ENCODE data around the gene PCMT1. TPM values are rescaled to one million over a fixed set of nuclear protein-coding genes. Genes with fewer than 3 reads are reported as not detected.

PCMT1 gene
- 100 to 1,000 TPM in 2 of 6 donors, 10 to 100 TPM in 4; 25.1 to 129 (median 68.1) TPM for total RNA-seq

GRCh38 chr6:149749594-149750135 is at the start of gene PCMT1:
TSS of gene PCMT1 (plus strand) at chr6:149749741. CDS start at chr6:149749902, 161 bp downstream.
- no peaks in the 10 kb centered on the region for H3K9me3 ChIP-seq
- peak within 1 kb of the TSS; percentile 88 to 98 (median 94) for H3K27ac ChIP-seq
- peak; percentile 98 to 99 for ATAC-seq (ENCODE audit: low FRiP score in 2 of 2)
- H3K4me1 ChIP-seq, result peaks cover 29 to 62% (median 43%) of the 10 kb centered on the region in 4 donors
- H3K27me3 ChIP-seq, result no peaks in the 10 kb centered on the region
- H3K4me3 ChIP-seq, result peak within 1 kb of the TSS; percentile 81 to 99 (median 90)
- H3K36me3 ChIP-seq, result no peaks in the 10 kb centered on the region
- peak; percentile 95 to 98 for DNase-seq
- 0 to 2% methylated on average over 11 to 23 of the region's 60 CpGs for WGBS, 2 donors
- peak in 3 of 6 experiments; percentile 15 to 32 (median 21) for TF ChIP-seq CTCF (IDR thresholded peaks at IDR 0.05)
- peak; percentile 95 to 98 for TF ChIP-seq POLR2AphosphoS5 (IDR thresholded peaks at IDR 0.05)
- peak in 1 of 4 donors; percentile 51 for TF ChIP-seq EP300 (IDR thresholded peaks at IDR 0.05)
- peak in 3 of 4 donors; percentile 61 to 93 (median 88) for TF ChIP-seq POLR2A (IDR thresholded peaks at IDR 0.05)

GRCh38 chr6:149701714-149702113 is 47.8 kb upstream of the PCMT1 start:
- no peak for TF ChIP-seq POLR2A (IDR thresholded peaks at IDR 0.05)
- TF ChIP-seq CTCF (IDR thresholded peaks at IDR 0.05), result no peak
- TF ChIP-seq EP300 (IDR thresholded peaks at IDR 0.05), result no peak
- TF ChIP-seq POLR2AphosphoS5 (IDR thresholded peaks at IDR 0.05), result no peak
- Histone ChIP-seq H3K36me3 (peaks cover 0 to 29% (median 4%) of the 10 kb centered on the region in 4 donors), H3K4me3 (no peak overlapping the region), H3K9me3 (no peaks in the 10 kb centered on the region), H3K27me3 (no peaks in the 10 kb centered on the region), H3K4me1 (peaks cover 8 to 19% (median 14%) of the 10 kb centered on the region in 4 donors), H3K27ac (no peak overlapping the region)
- 75 to 86% methylated on average over 7 of the region's 7 CpGs for WGBS, 2 donors
- ATAC-seq (ENCODE audit: low FRiP score in 2 of 2) (no peak), DNase-seq (no peak)

GRCh38 chr6:149711711-149712110 is 37.8 kb upstream of the PCMT1 start:
- peaks cover 26 to 44% (median 38%) of the 10 kb centered on the region in 4 donors for H3K4me1 ChIP-seq
- peaks cover 0 to 3% (median 0%) of the 10 kb centered on the region in 4 donors for H3K36me3 ChIP-seq
- H3K27me3 ChIP-seq, result no peaks in the 10 kb centered on the region
- DNase-seq (no peak), ATAC-seq (ENCODE audit: low FRiP score in 2 of 2) (no peak)
- H3K27ac ChIP-seq, result no peak overlapping the region
- no peak for TF ChIP-seq EP300 (IDR thresholded peaks at IDR 0.05)
- no peak for TF ChIP-seq CTCF (IDR thresholded peaks at IDR 0.05)
- H3K9me3 ChIP-seq, result no peaks in the 10 kb centered on the region
- WGBS, 2 donors, result 91 to 95% methylated on average over 5 of the region's 5 CpGs
- H3K4me3 ChIP-seq, result no peak overlapping the region

GRCh38 chr6:149714442-149714841 is 35.1 kb upstream of the PCMT1 start:
- Histone ChIP-seq H3K9me3 (no peaks in the 10 kb centered on the region), H3K4me3 (no peak overlapping the region), H3K36me3 (peaks cover 0 to 3% (median 0%) of the 10 kb centered on the region in 4 donors), H3K27me3 (no peaks in the 10 kb centered on the region), H3K4me1 (peaks cover 19 to 44% (median 28%) of the 10 kb centered on the region in 4 donors), H3K27ac (no peak overlapping the region)
- no peak for TF ChIP-seq EP300 (IDR thresholded peaks at IDR 0.05)
- no peak for TF ChIP-seq POLR2A (IDR thresholded peaks at IDR 0.05)
- TF ChIP-seq CTCF (IDR thresholded peaks at IDR 0.05), result no peak
- no peak for TF ChIP-seq POLR2AphosphoS5 (IDR thresholded peaks at IDR 0.05)
- DNase-seq, result no peak
- 94 to 100% methylated on average over 1 of the region's 1 CpG for WGBS, 2 donors
- no peak for ATAC-seq (ENCODE audit: low FRiP score in 2 of 2)
